ENCODE measurements around the gene RNLS.

RNLS gene

DNA sequence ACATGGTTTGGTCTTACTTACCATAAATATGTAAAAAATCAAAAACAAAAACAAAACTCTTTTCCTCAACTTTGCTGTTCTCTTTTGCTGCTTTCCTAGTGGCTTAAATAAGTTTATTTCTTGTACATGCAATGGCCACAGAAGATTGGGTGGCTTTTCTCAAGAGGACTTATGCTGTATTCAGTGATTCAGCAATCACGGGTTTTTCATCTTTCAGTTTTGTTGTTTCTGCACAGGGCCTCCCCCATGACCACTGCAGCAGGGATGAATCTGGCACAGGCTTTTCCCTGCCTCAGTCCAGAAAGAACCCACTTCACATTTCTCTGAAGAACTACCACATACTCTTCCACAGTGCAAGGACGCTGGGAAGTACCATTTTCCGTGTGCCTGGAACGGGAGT, 355.0 kb downstream of the RNLS start (continued):
- TF ChIP-seq, protein P1, sequence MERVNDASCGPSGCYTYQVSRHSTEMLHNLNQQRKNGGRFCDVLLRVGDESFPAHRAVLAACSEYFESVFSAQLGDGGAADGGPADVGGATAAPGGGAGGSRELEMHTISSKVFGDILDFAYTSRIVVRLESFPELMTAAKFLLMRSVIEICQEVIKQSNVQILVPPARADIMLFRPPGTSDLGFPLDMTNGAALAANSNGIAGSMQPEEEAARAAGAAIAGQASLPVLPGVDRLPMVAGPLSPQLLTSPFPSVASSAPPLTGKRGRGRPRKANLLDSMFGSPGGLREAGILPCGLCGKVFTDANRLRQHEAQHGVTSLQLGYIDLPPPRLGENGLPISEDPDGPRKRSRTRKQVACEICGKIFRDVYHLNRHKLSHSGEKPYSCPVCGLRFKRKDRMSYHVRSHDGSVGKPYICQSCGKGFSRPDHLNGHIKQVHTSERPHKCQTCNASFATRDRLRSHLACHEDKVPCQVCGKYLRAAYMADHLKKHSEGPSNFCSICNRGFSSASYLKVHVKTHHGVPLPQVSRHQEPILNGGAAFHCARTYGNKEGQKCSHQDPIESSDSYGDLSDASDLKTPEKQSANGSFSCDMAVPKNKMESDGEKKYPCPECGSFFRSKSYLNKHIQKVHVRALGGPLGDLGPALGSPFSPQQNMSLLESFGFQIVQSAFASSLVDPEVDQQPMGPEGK (CRISPR knock-in tag; IDR thresholded peaks at IDR 0.05; ENCODE audit: borderline replicate concordance) = no peak
- TF ChIP-seq CSDC2 (CRISPR knock-in tag; IDR thresholded peaks at IDR 0.05) (no peak), TCF4 (CRISPR knock-in tag; IDR thresholded peaks at IDR 0.05; ENCODE audit: borderline replicate concordance) (no peak)

DNA sequence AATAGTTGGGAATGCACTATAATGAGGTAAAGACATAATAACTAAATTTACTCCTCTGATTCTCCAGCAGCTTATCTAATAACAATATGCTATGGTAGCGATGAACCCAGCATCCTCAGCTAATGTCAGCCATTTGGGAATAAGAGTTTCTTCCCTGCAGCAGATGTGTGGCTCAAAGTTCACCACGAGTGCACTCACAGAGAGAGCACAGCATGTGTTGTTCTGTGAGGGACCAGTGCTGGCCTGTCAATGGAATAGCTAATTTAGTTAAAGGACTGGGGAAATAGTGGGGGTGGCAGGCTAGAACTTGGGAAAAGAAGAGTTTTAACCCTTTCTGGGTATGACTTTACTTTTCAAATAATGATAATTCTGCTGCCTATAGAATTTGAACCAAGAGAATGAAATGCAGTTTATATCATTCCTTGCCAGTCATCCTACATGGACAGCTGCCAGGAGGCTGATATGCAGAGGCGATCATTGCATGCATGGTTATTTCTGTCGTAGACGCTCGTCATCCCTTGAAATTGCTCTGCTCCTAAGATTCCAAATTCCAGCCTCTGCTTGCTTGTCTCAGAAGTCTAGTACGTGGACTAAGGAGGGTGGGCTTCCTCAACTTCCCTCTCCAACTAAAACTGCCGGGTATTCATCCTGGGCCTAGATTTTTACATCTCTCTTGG, 355.6 kb downstream of the RNLS start:
- TF ChIP-seq ZNF8 (CRISPR knock-in tag; IDR thresholded peaks at IDR 0.05) (no peak), ZNF70 (CRISPR knock-in tag; IDR thresholded peaks at IDR 0.05) (peak; percentile 32; the same call in 1 of the 2 replicates), CSDC2 (CRISPR knock-in tag; IDR thresholded peaks at IDR 0.05) (no peak), PPARA (CRISPR knock-in tag; IDR thresholded peaks at IDR 0.05; ENCODE audit: borderline replicate concordance) (peak; percentile 2; the same call in 1 of the 2 replicates), OSR1 (CRISPR knock-in tag; IDR thresholded peaks at IDR 0.05) (no peak), ZFP3 (CRISPR knock-in tag; IDR thresholded peaks at IDR 0.05) (no peak), TCF4 (CRISPR knock-in tag; IDR thresholded peaks at IDR 0.05; ENCODE audit: borderline replicate concordance) (peak; percentile 75)
- TF ChIP-seq, protein P2, sequence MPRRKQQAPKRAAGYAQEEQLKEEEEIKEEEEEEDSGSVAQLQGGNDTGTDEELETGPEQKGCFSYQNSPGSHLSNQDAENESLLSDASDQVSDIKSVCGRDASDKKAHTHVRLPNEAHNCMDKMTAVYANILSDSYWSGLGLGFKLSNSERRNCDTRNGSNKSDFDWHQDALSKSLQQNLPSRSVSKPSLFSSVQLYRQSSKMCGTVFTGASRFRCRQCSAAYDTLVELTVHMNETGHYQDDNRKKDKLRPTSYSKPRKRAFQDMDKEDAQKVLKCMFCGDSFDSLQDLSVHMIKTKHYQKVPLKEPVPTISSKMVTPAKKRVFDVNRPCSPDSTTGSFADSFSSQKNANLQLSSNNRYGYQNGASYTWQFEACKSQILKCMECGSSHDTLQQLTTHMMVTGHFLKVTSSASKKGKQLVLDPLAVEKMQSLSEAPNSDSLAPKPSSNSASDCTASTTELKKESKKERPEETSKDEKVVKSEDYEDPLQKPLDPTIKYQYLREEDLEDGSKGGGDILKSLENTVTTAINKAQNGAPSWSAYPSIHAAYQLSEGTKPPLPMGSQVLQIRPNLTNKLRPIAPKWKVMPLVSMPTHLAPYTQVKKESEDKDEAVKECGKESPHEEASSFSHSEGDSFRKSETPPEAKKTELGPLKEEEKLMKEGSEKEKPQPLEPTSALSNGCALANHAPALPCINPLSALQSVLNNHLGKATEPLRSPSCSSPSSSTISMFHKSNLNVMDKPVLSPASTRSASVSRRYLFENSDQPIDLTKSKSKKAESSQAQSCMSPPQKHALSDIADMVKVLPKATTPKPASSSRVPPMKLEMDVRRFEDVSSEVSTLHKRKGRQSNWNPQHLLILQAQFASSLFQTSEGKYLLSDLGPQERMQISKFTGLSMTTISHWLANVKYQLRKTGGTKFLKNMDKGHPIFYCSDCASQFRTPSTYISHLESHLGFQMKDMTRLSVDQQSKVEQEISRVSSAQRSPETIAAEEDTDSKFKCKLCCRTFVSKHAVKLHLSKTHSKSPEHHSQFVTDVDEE (CRISPR knock-in tag; IDR thresholded peaks at IDR 0.05) = peak; percentile 74
- ATAC-seq = peak; percentile 60; the same call in 1 of the 3 replicates

DNA sequence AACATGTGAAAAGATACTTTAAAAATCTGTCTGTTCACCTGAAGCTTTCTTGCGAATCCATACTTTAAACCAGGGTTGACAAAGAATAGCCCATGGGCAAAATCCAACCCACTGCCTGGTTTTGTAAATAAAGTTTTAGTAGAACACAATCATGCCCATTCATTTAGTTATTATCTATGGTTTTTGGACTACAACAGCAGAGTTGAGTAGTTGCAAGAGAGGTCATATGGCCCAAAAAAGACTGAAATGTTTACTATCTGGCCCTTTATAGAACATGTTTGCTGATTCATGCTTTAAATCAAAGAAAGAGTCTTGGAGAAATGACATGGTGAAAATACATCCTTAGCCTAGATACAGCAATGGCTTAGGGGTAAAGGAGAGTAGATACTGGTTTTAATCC, 356.2 kb downstream of the RNLS start:
- ATAC-seq = no peak
- TF ChIP-seq, protein P2 (CRISPR knock-in tag; IDR thresholded peaks at IDR 0.05) = no peak
- TF ChIP-seq ZNF70 (CRISPR knock-in tag; IDR thresholded peaks at IDR 0.05) (no peak), ZNF8 (CRISPR knock-in tag; IDR thresholded peaks at IDR 0.05) (no peak), SNAI2 (CRISPR knock-in tag; IDR thresholded peaks at IDR 0.05) (no peak), ZFP3 (CRISPR knock-in tag; IDR thresholded peaks at IDR 0.05) (no peak), ZC3H10 (CRISPR knock-in tag; IDR thresholded peaks at IDR 0.05) (no peak), ARNTL (CRISPR knock-in tag; IDR thresholded peaks at IDR 0.05; ENCODE audit: borderline replicate concordance, low read depth) (no peak), ZNF565 (CRISPR knock-in tag; conservative IDR thresholded peaks at IDR 0.05; ENCODE audit: low read depth) (no peak), GLIS3 (CRISPR knock-in tag; IDR thresholded peaks at IDR 0.05) (no peak), TOX (CRISPR knock-in tag; IDR thresholded peaks at IDR 0.05; ENCODE audit: borderline replicate concordance) (no peak), RARB (CRISPR knock-in tag; IDR thresholded peaks at IDR 0.05) (no peak)
- TF ChIP-seq, protein P3, sequence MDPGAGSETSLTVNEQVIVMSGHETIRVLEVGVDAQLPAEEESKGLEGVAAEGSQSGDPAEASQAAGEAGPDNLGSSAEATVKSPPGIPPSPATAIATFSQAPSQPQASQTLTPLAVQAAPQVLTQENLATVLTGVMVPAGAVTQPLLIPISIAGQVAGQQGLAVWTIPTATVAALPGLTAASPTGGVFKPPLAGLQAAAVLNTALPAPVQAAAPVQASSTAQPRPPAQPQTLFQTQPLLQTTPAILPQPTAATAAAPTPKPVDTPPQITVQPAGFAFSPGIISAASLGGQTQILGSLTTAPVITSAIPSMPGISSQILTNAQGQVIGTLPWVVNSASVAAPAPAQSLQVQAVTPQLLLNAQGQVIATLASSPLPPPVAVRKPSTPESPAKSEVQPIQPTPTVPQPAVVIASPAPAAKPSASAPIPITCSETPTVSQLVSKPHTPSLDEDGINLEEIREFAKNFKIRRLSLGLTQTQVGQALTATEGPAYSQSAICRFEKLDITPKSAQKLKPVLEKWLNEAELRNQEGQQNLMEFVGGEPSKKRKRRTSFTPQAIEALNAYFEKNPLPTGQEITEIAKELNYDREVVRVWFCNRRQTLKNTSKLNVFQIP (CRISPR knock-in tag; IDR thresholded peaks at IDR 0.05; ENCODE audit: borderline replicate concordance, low read depth) = no peak

DNA sequence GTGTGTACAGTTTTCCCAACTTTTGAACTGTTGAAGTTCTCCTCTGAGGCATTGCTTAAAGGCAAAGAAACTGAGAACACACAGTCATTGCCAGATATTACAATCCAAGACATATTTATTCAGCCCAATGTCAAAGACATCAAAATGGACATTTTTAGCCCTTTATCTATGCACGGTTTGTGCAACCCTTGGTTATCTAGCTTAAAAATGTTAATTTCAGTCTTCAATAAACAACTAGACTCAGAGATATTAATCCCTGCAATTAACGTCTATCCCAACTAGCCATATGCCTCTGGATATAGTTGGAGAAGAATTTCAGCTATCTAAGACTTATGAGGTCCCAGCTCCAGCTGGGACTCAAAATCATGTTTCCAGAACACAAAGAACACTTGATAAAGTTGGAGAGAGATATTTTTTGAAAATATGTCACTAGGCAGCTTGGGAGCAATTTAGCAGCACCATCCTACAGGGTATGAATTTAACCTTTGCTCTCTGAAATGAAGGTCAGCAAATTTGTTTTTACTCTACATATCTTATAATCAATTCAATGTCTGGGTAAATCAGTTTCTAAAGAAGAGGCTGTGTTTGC, 357.0 kb downstream of the RNLS start:
- no peak for ATAC-seq
- TF ChIP-seq RARB (CRISPR knock-in tag; IDR thresholded peaks at IDR 0.05) (no peak), ZNF565 (CRISPR knock-in tag; conservative IDR thresholded peaks at IDR 0.05; ENCODE audit: low read depth) (no peak), GLIS3 (CRISPR knock-in tag; IDR thresholded peaks at IDR 0.05) (no peak), SNAI2 (CRISPR knock-in tag; IDR thresholded peaks at IDR 0.05) (no peak)
- TF ChIP-seq, protein P4, sequence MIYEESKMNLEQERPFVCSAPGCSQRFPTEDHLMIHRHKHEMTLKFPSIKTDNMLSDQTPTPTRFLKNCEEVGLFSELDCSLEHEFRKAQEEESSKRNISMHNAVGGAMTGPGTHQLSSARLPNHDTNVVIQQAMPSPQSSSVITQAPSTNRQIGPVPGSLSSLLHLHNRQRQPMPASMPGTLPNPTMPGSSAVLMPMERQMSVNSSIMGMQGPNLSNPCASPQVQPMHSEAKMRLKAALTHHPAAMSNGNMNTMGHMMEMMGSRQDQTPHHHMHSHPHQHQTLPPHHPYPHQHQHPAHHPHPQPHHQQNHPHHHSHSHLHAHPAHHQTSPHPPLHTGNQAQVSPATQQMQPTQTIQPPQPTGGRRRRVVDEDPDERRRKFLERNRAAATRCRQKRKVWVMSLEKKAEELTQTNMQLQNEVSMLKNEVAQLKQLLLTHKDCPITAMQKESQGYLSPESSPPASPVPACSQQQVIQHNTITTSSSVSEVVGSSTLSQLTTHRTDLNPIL (CRISPR knock-in tag; IDR thresholded peaks at IDR 0.05; ENCODE audit: low read depth) = no peak
- TF ChIP-seq, protein P1 (CRISPR knock-in tag; IDR thresholded peaks at IDR 0.05; ENCODE audit: borderline replicate concordance) = no peak

All from SK-N-SH treated with all-trans-retinoic acid at 6 μM for 48 hours (cell line).